Neural cell (in vitro differentiated cells): ENCODE data around the gene OR52E6. TPM values are rescaled to one million over a fixed set of nuclear protein-coding genes. Genes with fewer than 3 reads are reported as not detected.

Experiments used
- H2AFZ ChIP-seq: fragments of 200-600, 300-800 bp; sonication (generic), shearing (Covaris generic); 2 replicates; pipeline ENCODE4 v1.6.0; 2014; ENCODE audit warnings: low read depth, mild to moderate bottlenecking, antibody characterized with exemption, low read length, moderate library complexity
- H3F3A ChIP-seq: fragments of 200-600 bp; shearing (Covaris generic); 2 replicates; pipeline ENCODE4 v1.6.1; 2016; ENCODE audit warnings: mild to moderate bottlenecking, moderate library complexity, mixed read lengths, antibody characterized with exemption, low read length; ENCODE audit not compliant: insufficient read depth, poor library complexity, severe bottlenecking
- H3K27ac ChIP-seq: fragments of 200-600, 300-800 bp; sonication (generic), shearing (Covaris generic); 2 replicates; pipeline ENCODE4 v1.5.1; 2014; ENCODE audit warnings: mild to moderate bottlenecking, low read length, moderate library complexity
- H3K27me3 ChIP-seq: fragments of 300-800, 200-600 bp; sonication (generic), shearing (Covaris generic); 2 replicates; pipeline ENCODE4 v1.6.0; 2014; ENCODE audit warnings: mild to moderate bottlenecking, low read depth, low read length, moderate library complexity; ENCODE audit not compliant: insufficient read depth
- H3K36me3 ChIP-seq: fragments of 300-800, 200-600 bp; sonication (generic), shearing (Covaris generic); 2 replicates; pipeline ENCODE4 v1.5.1; 2014; ENCODE audit warnings: mild to moderate bottlenecking, antibody characterized with exemption, low read length, moderate library complexity; ENCODE audit not compliant: insufficient read depth
- H3K4me2 ChIP-seq: fragments of 300-800, 200-600 bp; sonication (generic), shearing (Covaris generic); 2 replicates; pipeline ENCODE4 v1.6.0; 2014; ENCODE audit warnings: mild to moderate bottlenecking, low read length
- H3K4me3 ChIP-seq: fragments of 300-800, 200-600 bp; sonication (generic), shearing (Covaris generic); 2 replicates; pipeline ENCODE4 v1.5.1; 2014; ENCODE audit warnings: mild to moderate bottlenecking, low read length, moderate library complexity
- H3K79me2 ChIP-seq: fragments of 200-600 bp; shearing (Covaris generic); replicated peaks from 2 replicates; pipeline ENCODE4 v1.6.0; 2014; ENCODE audit warnings: mild to moderate bottlenecking, low read length, moderate library complexity; ENCODE audit not compliant: insufficient read depth
- H3K9ac ChIP-seq: fragments of 300-800, 200-600 bp; sonication (generic), shearing (Covaris generic); 2 replicates; pipeline ENCODE4 v1.6.1; 2016; ENCODE audit warnings: mild to moderate bottlenecking, low read length, mixed read lengths
- H3K9me2 ChIP-seq: fragments of 200-600 bp; shearing (Covaris generic); 2 replicates; pipeline ENCODE4 v1.6.1; 2016; ENCODE audit warnings: mild to moderate bottlenecking, low read length, mixed read lengths; ENCODE audit not compliant: insufficient read depth
- H3K9me3 ChIP-seq: fragments of 200-600, 300-800 bp; sonication (generic), shearing (Covaris generic); 2 replicates; pipeline ENCODE4 v1.6.1; 2016; ENCODE audit warnings: mild to moderate bottlenecking, mixed run types, low read length, moderate library complexity, mixed read lengths
- H4K20me1 ChIP-seq: fragments of 200-600 bp; shearing (Covaris generic); 2 replicates; pipeline ENCODE4 v1.6.1; 2016; ENCODE audit warnings: mild to moderate bottlenecking, mixed run types; ENCODE audit not compliant: insufficient read depth
- CTCF ChIP-seq: fragments of 450-650 bp; IDR thresholded peaks from 2 replicates; pipeline ENCODE4 v1.5.1; 2014; ENCODE audit warnings: antibody characterized with exemption, mild to moderate bottlenecking, moderate library complexity; ENCODE audit not compliant: poor library complexity, severe bottlenecking
- EP300 ChIP-seq: fragments of 450-650 bp; conservative IDR thresholded peaks from 2 replicates; pipeline ENCODE4 v1.6.1; 2014; ENCODE audit warnings: antibody characterized with exemption, mild to moderate bottlenecking, moderate library complexity; ENCODE audit not compliant: poor library complexity, severe bottlenecking
- EZH2 ChIP-seq: fragments of 200-600, 300-800 bp; shearing (Covaris generic), sonication (generic); IDR thresholded peaks from 2 replicates; pipeline ENCODE4 v1.6.1; 2014; ENCODE audit warnings: antibody characterized with exemption, low read length, borderline replicate concordance, mild to moderate bottlenecking; ENCODE audit not compliant: insufficient read depth, poor library complexity, severe bottlenecking
- MXI1 ChIP-seq: fragments of 450-650 bp; conservative IDR thresholded peaks from 2 replicates; pipeline ENCODE4 v1.6.1; 2014; ENCODE audit warnings: antibody characterized with exemption, mild to moderate bottlenecking; ENCODE audit not compliant: poor library complexity, severe bottlenecking
- POLR2AphosphoS5 ChIP-seq: IDR thresholded peaks from 2 replicates; pipeline ENCODE4 v1.6.1; 2012
- SMC3 ChIP-seq: fragments of 450-650 bp; conservative IDR thresholded peaks from 2 replicates; pipeline ENCODE4 v1.6.1; 2014; ENCODE audit warnings: antibody characterized with exemption, mild to moderate bottlenecking, moderate library complexity; ENCODE audit not compliant: poor library complexity
- TAF1 ChIP-seq: IDR thresholded peaks from 2 replicates; pipeline ENCODE4 v1.6.1; 2012; ENCODE audit warnings: low read depth
- polyA plus RNA-seq: library from polyadenylated mRNA; depleted of rRNA; stranded (reverse); fragments of >200 nt; gene quantifications from 2 replicates; pipeline ENCODE4 v1.2.3, GENCODE V29; 2014
- TF ChIP-seq, protein P1 (sequence below): IDR thresholded peaks from 2 replicates; pipeline ENCODE4 v1.6.1; 2012; ENCODE audit warnings: borderline replicate concordance

The OR52E6 gene
- polyA plus RNA-seq, 1 donor from 2014 or later = not detected

DNA sequence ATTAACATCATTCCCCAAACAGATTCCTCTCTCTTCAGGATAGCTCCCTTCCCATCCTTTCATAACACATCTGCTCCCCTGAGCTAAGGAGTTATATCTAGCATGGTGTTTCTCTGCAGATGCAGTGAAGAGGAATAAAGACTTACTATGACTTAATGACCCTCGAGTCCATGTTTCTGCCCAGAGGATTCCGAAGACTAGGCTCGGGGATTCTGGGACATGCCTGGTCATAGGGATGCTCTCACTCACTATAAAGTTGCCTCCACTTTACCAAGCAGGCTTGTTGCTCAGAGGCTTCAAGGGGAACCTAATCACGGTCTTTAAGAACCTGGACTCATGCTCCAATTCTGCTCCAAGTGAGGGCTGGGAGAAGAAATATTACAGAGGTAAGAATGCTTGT, 38.6 kb upstream of the OR52E6 start, which contains the start of gene OR52E4:
Gene OR52E4 (plus strand): TSS at position 301 of the 400 bp plus-strand sequence. CDS start 3,664 bp downstream, outside the sequence.
- no peaks in the 10 kb centered on the region for H3K36me3 ChIP-seq
- H3K9me2 ChIP-seq = no peaks in the 10 kb centered on the region
- H3K9ac ChIP-seq = no peak within 1 kb of the TSS
- H3K9me3 ChIP-seq = no peaks in the 10 kb centered on the region
- no peak within 1 kb of the TSS for H3K4me3 ChIP-seq
- no peak within 1 kb of the TSS for H2AFZ ChIP-seq
- H3K27me3 ChIP-seq = no peaks in the 10 kb centered on the region
- H4K20me1 ChIP-seq = no peaks in the 10 kb centered on the region
- H3K79me2 ChIP-seq = no peaks in the 10 kb centered on the region
- no peak within 1 kb of the TSS for H3K4me2 ChIP-seq
- no peak within 1 kb of the TSS for H3K27ac ChIP-seq
- no peak for TF ChIP-seq TAF1
- TF ChIP-seq SMC3 = no peak
- TF ChIP-seq EZH2 = no peak
- no peak for TF ChIP-seq MXI1
- no peak for TF ChIP-seq EP300
- no peak for TF ChIP-seq POLR2AphosphoS5
- no peaks in the 10 kb centered on the region for H3F3A ChIP-seq

DNA sequence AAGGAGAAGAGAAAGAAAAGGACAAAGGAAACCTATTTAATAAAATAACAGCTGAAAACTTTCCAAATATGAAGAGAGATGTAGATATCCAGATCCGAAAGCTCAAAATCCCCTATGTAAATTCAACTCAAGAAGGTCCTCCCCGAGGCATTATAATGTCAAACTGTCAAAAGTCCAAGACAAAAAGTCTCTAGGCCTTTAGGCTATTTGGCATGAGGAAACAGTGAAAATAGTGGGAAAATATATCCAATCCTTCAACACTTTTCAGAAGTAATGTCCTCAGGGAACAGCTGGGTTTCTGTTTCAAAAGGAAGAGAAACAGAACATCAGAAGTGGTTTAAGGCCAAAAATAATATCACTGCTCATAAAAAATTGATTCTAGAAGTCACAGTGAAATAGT, 36.9 kb upstream of the OR52E6 start:
- no peaks in the 10 kb centered on the region for H3K36me3 ChIP-seq
- H3K4me3 ChIP-seq = no peak overlapping the region
- H3K4me2 ChIP-seq = no peak overlapping the region
- no peaks in the 10 kb centered on the region for H3K9me2 ChIP-seq
- TF ChIP-seq TAF1 (no peak), CTCF (no peak)
- H3K27me3 ChIP-seq = no peaks in the 10 kb centered on the region
- no peak overlapping the region for H3K9ac ChIP-seq
- no peak overlapping the region for H3K27ac ChIP-seq
- no peaks in the 10 kb centered on the region for H4K20me1 ChIP-seq
- H2AFZ ChIP-seq = no peak overlapping the region
- H3K79me2 ChIP-seq = no peaks in the 10 kb centered on the region
- no peaks in the 10 kb centered on the region for H3F3A ChIP-seq
- H3K9me3 ChIP-seq = no peaks in the 10 kb centered on the region

DNA sequence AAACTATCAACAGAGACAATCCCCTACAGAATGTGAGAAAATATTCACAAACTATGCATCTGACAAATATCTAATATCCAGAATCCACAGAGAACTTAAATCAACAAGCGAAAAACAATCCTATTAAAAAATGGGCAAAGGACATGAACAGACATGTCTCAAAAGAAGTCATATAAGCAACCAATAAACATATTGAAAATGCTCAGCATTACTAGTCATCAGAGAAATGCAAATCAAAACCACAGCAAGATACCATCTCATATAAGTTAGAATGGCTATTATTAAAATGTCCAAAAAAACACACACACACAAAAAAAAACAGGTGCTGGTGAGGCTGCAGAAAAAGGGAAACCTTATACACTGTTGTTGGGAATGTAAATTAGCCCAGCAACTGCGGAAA, 24.1 kb upstream of the OR52E6 start:
- H3K4me3 ChIP-seq = no peak overlapping the region
- no peaks in the 10 kb centered on the region for H3K27me3 ChIP-seq
- no peak overlapping the region for H2AFZ ChIP-seq
- no peak overlapping the region for H3K27ac ChIP-seq
- H4K20me1 ChIP-seq = no peaks in the 10 kb centered on the region
- no peaks in the 10 kb centered on the region for H3K9me3 ChIP-seq
- no peak overlapping the region for H3K9ac ChIP-seq
- H3K79me2 ChIP-seq = no peaks in the 10 kb centered on the region
- no peaks in the 10 kb centered on the region for H3F3A ChIP-seq
- H3K4me2 ChIP-seq = no peak overlapping the region
- no peaks in the 10 kb centered on the region for H3K9me2 ChIP-seq
- no peaks in the 10 kb centered on the region for H3K36me3 ChIP-seq
- TF ChIP-seq SMC3 = no peak
- TF ChIP-seq, protein P1, sequence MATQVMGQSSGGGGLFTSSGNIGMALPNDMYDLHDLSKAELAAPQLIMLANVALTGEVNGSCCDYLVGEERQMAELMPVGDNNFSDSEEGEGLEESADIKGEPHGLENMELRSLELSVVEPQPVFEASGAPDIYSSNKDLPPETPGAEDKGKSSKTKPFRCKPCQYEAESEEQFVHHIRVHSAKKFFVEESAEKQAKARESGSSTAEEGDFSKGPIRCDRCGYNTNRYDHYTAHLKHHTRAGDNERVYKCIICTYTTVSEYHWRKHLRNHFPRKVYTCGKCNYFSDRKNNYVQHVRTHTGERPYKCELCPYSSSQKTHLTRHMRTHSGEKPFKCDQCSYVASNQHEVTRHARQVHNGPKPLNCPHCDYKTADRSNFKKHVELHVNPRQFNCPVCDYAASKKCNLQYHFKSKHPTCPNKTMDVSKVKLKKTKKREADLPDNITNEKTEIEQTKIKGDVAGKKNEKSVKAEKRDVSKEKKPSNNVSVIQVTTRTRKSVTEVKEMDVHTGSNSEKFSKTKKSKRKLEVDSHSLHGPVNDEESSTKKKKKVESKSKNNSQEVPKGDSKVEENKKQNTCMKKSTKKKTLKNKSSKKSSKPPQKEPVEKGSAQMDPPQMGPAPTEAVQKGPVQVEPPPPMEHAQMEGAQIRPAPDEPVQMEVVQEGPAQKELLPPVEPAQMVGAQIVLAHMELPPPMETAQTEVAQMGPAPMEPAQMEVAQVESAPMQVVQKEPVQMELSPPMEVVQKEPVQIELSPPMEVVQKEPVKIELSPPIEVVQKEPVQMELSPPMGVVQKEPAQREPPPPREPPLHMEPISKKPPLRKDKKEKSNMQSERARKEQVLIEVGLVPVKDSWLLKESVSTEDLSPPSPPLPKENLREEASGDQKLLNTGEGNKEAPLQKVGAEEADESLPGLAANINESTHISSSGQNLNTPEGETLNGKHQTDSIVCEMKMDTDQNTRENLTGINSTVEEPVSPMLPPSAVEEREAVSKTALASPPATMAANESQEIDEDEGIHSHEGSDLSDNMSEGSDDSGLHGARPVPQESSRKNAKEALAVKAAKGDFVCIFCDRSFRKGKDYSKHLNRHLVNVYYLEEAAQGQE = no peak
- no peak for TF ChIP-seq POLR2AphosphoS5
- no peak for TF ChIP-seq EP300
